Pulmonary artery endothelial cell (primary cell): Measurements from ENCODE around the gene NEGR1. TPM values are rescaled to one million over a fixed set of nuclear protein-coding genes. Genes with fewer than 3 reads are reported as not detected.

Experiments used
- DNase-seq: peaks from one replicate; pipeline ENCODE4 v3.0.0-alpha.2; 2011; ENCODE audit warnings: low read depth, low spot score
- total RNA-seq: library from RNA; depleted of rRNA; stranded (reverse); fragments of >200 nt; gene quantifications from 2 replicates; pipeline ENCODE4 v1.2.3, GENCODE V29; 2014

Gene NEGR1
- total RNA-seq, 1 donor from 2014 or later: 13.3 TPM

DNA sequence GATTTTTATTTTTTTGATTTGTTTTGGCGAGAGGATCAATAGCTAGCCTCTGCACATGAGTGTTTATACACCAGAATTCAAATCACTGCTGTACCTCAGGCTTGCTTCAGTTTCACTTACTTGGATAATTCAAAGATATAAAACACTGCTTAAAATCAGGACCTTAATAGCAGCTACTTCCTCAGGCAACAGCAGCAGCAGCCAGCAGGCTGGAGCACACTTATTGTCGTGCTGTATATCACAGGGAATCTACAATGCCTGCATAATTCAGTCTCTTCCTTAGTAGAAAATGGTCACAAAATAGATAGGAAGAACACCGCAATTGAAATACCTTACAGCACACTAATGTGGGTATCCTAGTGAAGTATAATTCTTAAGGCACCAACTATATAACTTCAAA, 497.3 kb downstream of the NEGR1 start:
- DNase-seq: no peak

GRCh38 chr1:71784241-71784640, 498.1 kb downstream of the NEGR1 start:
- DNase-seq: no peak

- DNase-seq: no peak
Measured at GRCh38 chr1:71783071-71783470, 499.3 kb downstream of the NEGR1 start.

GRCh38 chr1:71781450-71781849, 500.9 kb downstream of the NEGR1 start:
- no peak for DNase-seq

GRCh38 chr1:71780681-71781080, 501.7 kb downstream of the NEGR1 start:
- DNase-seq: no peak

- no peak for DNase-seq
Measured at GRCh38 chr1:71778940-71779339, 503.4 kb downstream of the NEGR1 start.

DNA sequence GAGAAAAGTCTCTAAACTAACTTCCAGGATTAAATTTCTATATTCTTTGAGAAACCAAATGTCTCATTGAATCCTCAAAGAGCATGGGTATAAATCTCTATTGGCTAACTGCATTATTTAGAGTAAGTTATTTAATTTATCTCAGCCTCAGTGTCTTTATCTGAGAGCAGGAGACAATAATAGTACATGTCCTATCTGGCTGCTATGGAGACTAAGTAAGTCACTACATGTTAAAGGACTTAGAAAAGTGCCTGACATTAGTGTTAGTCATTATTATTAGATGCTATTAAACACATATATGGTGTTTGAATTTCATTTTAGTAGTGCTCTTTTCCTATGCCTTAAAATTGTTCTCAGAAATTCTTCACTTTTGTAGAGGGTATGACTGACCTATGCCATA, 505.2 kb downstream of the NEGR1 start:
- no peak for DNase-seq

GRCh38 chr1:71774705-71775104, 507.6 kb downstream of the NEGR1 start:
- no peak for DNase-seq

DNA sequence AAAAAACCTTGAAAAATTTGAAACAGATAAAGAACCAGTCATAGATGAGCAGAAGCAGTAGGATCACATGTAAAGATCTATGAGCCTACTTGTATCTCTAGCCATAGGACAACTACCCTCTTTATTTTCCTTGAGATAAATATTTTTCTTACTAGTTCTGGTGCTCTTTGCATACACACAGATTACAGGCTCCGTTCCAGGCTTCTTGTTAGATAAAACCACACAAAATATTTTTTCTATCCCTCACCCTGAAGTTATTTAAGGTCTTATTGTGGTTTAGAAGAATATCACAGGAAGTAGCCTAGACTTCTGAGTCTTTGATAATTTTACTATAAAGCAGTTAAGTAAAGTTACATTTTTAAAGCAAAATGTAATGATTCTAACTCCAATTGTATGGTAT, 512.2 kb downstream of the NEGR1 start:
- DNase-seq: no peak

DNA sequence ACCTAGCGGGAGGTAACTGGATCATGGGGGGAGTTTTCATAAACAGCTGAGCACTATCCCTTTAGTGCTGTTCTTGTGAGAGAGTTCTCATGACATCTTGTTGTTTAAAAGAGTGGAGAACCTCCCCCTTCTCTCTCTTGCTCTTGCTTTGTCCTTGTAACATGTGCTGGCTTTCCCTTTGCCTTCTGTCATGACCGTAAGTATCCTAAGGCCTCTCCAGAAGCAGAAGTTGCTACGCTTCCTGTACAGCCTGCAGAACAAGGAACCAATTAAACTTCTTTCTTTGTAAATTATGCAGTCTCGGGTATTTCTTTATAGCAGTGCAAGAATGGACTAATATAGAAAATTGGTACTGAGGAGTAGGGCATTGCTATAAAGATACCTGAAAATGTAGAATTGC, 515.6 kb downstream of the NEGR1 start:
- no peak for DNase-seq

- DNase-seq: no peak
Measured at GRCh38 chr1:71762514-71763255, 519.7 kb downstream of the NEGR1 start.

GRCh38 chr1:71755441-71755840, 526.9 kb downstream of the NEGR1 start:
- no peak for DNase-seq

GRCh38 chr1:71753746-71754145, 528.6 kb downstream of the NEGR1 start:
- no peak for DNase-seq

DNA sequence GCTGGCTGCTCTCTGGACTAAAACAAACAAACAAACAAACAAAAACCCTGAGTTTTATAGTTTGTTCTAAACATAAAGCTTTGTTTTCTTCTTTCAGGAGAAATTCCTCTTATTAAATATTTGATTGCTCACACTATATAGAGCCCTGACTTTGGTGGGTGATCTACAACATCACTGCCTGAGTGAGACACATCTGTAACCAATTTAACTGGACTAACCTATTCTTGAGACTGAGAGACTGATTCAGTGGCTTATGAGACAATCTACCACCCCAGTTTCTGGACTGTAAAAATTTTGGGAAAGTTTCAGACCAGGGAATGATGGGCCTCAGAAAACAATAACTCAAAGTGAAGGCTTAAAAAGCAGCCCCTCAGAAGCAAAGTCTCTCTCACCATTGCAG, 537.0 kb downstream of the NEGR1 start:
- DNase-seq: no peak

DNA sequence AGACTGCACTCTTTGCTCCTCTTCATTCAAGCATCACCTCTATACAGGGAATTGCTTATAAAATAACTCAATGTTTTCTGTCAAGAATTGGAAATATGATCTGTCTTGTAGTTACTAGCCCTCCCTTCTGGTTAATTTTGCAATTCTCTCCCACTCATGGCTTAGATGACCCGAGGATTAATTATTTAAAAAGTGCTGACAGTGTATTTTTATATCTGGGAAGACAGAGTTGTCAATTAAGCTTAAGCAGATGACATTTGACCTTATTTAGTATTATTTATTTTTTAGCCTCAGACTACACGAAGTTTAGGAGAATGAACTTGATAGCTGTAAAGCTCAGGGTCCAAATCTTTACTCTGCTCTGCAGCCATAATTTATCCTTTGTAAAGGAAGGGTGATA, 538.5 kb downstream of the NEGR1 start:
- DNase-seq: no peak

DNA sequence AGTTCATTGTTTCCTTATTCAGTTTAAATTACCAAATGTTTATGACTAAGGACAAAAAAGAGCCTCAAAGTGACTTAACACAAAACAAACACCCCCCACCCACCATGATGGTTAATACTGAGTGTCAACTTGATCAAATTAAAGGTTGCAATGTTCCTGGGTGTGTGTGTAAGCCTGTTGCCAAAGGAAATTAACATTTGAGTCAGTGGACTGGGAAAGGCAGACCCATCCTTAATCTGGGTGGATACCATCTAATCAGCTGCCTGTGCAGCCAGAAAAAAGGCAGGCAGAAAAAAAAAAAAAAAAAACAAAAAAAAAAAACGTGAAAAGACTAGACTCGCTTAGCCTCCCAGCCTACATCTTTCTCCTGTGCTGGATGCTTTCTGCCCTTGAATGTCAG, 543.4 kb downstream of the NEGR1 start:
- no peak for DNase-seq

- no peak for DNase-seq
Measured at GRCh38 chr1:71738256-71738655, 544.1 kb downstream of the NEGR1 start.

- no peak for DNase-seq
Measured at GRCh38 chr1:71737768-71738167, 544.6 kb downstream of the NEGR1 start.

DNA sequence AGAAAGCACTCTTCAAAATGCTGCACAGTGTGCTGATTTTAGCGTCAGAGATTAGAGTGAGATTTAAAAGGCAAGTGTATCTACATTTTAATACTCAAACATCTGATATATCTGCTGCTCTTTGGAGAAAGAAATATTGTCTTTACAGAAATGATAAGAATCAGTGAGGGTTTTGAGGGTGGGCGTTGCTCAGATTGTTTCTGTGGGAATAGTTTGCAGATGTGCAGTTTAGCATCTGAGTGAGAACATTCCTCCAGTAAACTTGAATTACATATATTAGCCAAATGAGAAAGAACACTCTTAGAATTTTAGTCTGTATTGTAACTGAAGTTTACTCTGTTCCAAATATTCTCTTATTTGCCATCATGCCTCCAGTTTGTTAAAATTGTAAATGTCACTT, 549.2 kb downstream of the NEGR1 start:
- no peak for DNase-seq

DNA sequence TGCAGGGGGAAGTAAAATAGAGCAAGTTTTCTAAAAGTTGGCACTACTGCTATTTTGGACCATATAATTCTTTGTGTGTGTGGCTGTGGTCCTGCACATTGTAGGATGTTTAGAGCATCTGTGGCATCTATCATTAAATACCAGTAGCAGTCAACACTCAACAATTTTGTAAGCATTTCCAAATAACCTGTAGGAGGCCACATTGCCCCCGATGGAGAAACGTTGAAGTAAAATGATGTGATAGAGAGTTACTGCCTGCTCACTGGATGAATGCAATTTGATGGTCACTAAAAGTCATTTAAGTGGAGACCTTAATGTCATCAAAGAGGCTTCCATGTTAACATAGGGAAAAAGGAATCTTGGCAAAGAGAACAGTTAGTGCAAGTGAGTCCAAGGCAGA, 560.8 kb downstream of the NEGR1 start:
- no peak for DNase-seq

- DNase-seq: no peak
Measured at GRCh38 chr1:71719330-71719729, 563.0 kb downstream of the NEGR1 start.

DNA sequence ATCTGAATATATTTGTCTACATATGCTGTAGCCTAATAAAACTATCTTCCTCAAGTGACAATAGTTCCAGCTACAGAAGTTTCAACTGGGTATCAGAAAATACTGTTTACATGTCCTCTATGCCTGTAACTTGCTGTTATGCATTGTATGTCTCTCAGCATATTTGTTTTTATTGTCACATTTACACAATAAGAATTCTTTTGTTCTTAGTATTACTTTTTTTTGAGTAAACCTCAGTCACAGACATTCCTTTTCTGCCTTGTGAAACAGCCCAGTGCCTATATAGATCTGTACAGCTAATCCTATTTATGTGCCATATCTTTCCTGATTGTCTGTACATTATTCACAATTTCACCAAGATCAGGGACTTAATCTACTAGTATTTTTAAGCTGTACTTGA, 565.2 kb downstream of the NEGR1 start:
- no peak for DNase-seq

DNA sequence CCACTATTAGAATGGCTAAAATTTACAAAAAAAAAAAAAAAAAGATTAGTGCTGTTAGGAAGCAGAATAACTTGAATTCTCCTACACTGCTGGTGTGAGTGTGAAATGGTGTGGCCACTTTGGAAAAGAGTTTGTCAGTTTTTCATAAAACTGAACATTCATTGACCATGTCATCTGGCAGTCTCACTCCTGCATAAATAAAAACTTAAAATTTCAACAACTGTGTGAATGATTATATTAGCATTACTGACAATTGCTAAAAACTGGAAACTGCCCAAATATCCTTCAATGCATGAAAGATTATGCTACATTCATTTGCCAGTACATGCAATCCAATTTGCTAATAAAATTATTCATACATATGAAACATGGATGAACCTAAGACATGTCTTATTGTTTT, 570.9 kb downstream of the NEGR1 start:
- DNase-seq: no peak
